Left lung (tissue), 10 donors: ENCODE measurements around the gene POLR2L. TPM values are rescaled to one million over a fixed set of nuclear protein-coding genes. Genes with fewer than 3 reads are reported as not detected.

Experiments used
- ATAC-seq: fragments of 200-7000 bp; cut with Tn5 transposase; one replicate; pipeline ENCODE4 v1.9.1; 2020; ENCODE audit warnings: moderate library complexity
- DNase-seq, 4 donors: peaks; one replicate each; pipeline ENCODE4 v3.0.0-alpha.2; 2013 to 2020
- H3K27ac ChIP-seq, 2 donors: fragments of 200-600 bp; sonication (generic) in 1 of 2; one replicate each; pipeline versions ENCODE4 v1.5.0 to v1.8.0; 2020 to 2021
- H3K27me3 ChIP-seq, 2 donors: fragments of 200-600 bp; sonication (generic) in 1 of 2; one replicate each; pipeline versions ENCODE4 v1.5.0 to v1.8.0; 2020 to 2021
- H3K36me3 ChIP-seq, 2 donors: fragments of 200-600 bp; sonication (generic) in 1 of 2; one replicate each; pipeline versions ENCODE4 v1.5.0 to v1.8.0; 2020 to 2021
- H3K4me1 ChIP-seq, 2 donors: fragments of 200-600 bp; one replicate each; pipeline ENCODE4 v1.8.0; 2021
- H3K4me3 ChIP-seq, 2 donors: fragments of 200-600 bp; sonication (generic) in 1 of 2; one replicate each; pipeline versions ENCODE4 v1.5.0 to v1.8.0; 2020 to 2021; ENCODE audit warnings: mild to moderate bottlenecking in 1 of 2
- H3K9me3 ChIP-seq, 2 donors: fragments of 200-600 bp; sonication (generic) in 1 of 2; one replicate each; pipeline versions ENCODE4 v1.5.0 to v1.8.0; 2020 to 2021
- intact Hi-C, 2 donors: fragments of 100-400 bp; cut with DNase I; formaldehyde crosslinking; loops; one replicate each; pipeline versions ENCODE4 v1.11.2 to v1.14.2; 2022
- polyA plus RNA-seq, 6 donors: library from polyadenylated mRNA; unstranded; fragments of 120-200 nt; gene quantifications; one replicate each; pipeline ENCODE4 v1.2.1, GENCODE V29; 2013; ENCODE audit not compliant: insufficient read length in 6 of 6
- total RNA-seq, 2 donors: library from RNA; stranded (reverse); fragmentation: NEBNext Ultra II Directional; extraction: Animal tissue kit (Norgen Biotek cat#: 25700); gene quantifications; one replicate each; pipeline ENCODE4 v1.2.1, GENCODE V29; 2021
- TF ChIP-seq, protein P1 (sequence below), 2 donors: fragments of 200-600 bp; sonication (generic) in 1 of 2; IDR thresholded peaks; one replicate each; pipeline versions ENCODE4 v1.5.0 to v1.8.0; 2021; ENCODE audit warnings: antibody characterized with exemption in 2 of 2
- donor health status: DM: no; HTN: yes; CAD: no.
- donor health status: DM: no; HTN: no; CAD: no.

Gene POLR2L
- total and polyA plus RNA-seq, 8 donors: 65.2 to 227 (median 103) TPM

DNA sequence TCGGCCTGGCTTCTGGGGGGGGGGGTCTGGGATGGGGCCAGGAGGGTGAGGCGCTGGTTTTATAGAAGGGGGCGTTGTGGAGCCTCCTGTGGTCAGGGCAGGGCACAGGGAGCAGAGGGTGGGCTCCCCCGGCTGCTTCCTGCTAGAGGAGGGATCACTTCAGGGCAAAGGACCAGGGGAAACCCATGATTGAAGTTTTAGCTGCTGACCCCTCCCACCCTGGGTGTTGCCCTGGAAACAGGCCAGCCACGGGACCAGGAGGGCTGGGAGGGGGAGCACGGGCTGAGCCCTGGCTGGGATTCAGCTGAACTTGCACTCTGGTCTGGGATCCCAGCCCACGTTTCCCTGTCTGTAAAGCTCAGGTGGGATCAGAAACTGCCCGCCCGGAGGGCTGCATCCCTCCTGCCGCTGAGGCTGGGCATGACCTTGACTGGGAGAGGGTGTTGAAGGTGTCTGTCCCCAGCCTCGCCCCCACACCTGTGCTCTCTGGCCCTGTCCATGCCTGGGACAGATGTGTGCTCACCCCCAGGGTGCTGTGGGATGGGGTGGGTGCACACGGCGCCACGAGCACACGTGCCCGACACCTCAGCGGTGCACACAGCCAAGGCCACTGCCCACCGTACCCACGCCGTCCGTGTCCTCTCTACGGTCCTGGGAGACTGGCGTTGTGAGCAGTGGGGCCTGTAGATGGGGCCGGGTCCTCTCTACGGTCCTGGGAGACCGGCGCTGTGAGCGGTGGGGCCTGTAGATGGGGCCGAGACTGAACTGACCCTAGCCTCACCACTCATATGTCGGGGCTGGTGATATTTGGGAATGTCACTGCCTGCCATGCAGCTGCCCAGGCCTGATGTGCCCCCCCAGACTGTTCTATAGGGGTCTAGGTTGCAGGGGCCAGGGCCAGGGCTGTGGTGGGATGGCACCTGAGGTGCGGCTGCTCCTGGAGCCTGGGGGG is 2.6 kb upstream of the POLR2L start:
- intact Hi-C loops: no loop called here
- Histone ChIP-seq H3K4me1 (peaks cover 40 to 80% of the 10 kb centered on the region in 2 donors), H3K27ac (peak overlapping the region; percentile 91 to 92), H3K4me3 (peak overlapping the region; percentile 98 to 99), H3K36me3 (peaks cover 0 to 11% of the 10 kb centered on the region in 2 donors), H3K27me3 (peaks cover 0 to 32% of the 10 kb centered on the region in 2 donors), H3K9me3 (no peaks in the 10 kb centered on the region)
- DNase-seq (peak; percentile 89 to 96 (median 92)), ATAC-seq (peak; percentile 50)
- TF ChIP-seq, protein P1, sequence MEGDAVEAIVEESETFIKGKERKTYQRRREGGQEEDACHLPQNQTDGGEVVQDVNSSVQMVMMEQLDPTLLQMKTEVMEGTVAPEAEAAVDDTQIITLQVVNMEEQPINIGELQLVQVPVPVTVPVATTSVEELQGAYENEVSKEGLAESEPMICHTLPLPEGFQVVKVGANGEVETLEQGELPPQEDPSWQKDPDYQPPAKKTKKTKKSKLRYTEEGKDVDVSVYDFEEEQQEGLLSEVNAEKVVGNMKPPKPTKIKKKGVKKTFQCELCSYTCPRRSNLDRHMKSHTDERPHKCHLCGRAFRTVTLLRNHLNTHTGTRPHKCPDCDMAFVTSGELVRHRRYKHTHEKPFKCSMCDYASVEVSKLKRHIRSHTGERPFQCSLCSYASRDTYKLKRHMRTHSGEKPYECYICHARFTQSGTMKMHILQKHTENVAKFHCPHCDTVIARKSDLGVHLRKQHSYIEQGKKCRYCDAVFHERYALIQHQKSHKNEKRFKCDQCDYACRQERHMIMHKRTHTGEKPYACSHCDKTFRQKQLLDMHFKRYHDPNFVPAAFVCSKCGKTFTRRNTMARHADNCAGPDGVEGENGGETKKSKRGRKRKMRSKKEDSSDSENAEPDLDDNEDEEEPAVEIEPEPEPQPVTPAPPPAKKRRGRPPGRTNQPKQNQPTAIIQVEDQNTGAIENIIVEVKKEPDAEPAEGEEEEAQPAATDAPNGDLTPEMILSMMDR (IDR thresholded peaks at IDR 0.05): no peak

DNA sequence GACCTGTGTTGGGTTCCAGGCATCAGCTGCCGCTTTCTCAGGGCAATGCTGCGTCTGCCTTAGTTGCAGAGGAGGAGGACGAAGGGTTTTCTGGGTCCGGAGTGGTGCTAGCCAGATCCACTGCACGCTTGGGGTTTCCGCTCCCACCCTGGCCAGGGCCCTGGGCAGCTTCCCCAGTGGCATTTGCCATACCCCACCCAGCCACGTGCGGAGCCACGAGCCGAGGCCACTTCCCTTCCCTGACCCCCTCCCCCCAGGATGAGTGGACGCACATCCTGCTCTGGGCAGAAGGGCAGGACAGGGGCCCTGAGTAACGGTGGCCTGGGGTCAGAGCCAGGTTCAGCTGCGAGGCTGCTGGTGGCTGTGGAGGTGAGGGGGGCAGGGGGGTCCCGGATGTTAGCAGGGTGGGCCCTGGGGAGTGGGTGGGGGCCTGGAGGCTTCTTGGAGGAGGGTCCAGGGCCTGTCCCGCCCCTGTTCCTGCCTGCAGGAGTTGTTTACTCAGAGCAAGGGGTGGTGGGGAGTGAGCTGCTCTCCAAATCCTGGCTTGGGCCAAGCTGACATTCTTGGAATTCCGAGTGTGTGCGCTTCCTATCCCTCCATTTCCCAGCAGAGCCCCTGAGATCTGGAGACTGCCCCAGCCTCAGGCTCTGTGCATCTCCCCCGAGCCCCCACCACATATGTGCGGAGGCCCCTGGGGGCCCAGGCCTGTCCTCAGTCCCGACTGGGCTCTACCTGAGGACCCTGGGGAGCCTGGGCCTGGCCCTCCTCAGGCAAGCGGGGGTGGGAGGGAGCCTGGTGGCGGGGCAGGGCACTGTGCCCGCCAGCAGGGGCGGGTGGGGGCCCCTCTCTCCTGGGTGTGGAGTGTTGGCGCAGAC is 1.7 kb upstream of the POLR2L start:
- Histone ChIP-seq H3K36me3 (peaks cover 0 to 20% of the 10 kb centered on the region in 2 donors), H3K4me3 (peak overlapping the region; percentile 98 to 99), H3K27me3 (peaks cover 0 to 24% of the 10 kb centered on the region in 2 donors), H3K27ac (peak overlapping the region; percentile 91 to 92), H3K9me3 (no peaks in the 10 kb centered on the region), H3K4me1 (peaks cover 37 to 82% of the 10 kb centered on the region in 2 donors)
- intact Hi-C loops: no loop called here
- DNase-seq (peak; percentile 82 to 95 (median 90)), ATAC-seq (peak; percentile 61)
- TF ChIP-seq, protein P1 (IDR thresholded peaks at IDR 0.05): no peak

DNA sequence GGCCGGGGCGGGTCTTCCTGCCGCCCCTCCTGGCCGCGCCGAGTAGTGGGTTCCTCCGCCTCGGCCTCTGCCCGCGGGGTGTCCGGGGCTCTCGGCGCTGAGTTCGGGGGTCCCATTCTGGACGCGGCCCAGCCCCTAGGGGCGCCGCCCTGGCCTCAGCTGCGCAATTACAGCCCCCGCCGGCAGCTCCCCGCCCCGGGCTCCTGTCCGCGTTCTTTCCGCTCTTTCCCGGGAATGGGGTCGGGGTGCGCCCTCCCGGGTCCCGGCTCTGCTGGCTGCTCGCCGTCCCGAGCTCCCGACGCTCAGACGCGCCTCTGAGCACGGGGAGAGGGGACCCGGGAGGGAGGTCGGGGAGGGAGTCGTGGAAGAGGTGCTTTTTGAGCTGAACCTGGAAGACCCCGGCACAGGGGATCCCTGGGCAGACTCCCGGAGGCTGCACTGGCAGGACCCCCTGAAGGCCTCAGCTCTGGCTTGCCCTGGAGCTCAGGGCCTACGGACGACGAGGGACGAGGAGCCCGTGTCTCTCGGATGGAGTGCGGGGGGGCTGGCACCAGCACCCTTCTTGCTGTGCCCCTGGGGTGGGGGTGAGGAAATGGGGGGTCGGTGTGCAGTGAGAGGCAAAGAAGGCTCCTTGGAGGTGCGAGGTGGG is 881 bp upstream of the POLR2L start:
- TF ChIP-seq, protein P1 (IDR thresholded peaks at IDR 0.05): no peak
- DNase-seq: no peak
- peaks cover 29 to 74% of the 10 kb centered on the region in 2 donors for H3K4me1 ChIP-seq
- H3K36me3 ChIP-seq: peaks cover 0 to 29% of the 10 kb centered on the region in 2 donors
- no peak for ATAC-seq
- peaks cover 0 to 16% of the 10 kb centered on the region in 2 donors for H3K27me3 ChIP-seq
- intact Hi-C loops: no loop called here
- no peaks in the 10 kb centered on the region for H3K9me3 ChIP-seq
- H3K27ac ChIP-seq: peak overlapping the region; percentile 91 to 92
- H3K4me3 ChIP-seq: peak overlapping the region; percentile 98 to 99

DNA sequence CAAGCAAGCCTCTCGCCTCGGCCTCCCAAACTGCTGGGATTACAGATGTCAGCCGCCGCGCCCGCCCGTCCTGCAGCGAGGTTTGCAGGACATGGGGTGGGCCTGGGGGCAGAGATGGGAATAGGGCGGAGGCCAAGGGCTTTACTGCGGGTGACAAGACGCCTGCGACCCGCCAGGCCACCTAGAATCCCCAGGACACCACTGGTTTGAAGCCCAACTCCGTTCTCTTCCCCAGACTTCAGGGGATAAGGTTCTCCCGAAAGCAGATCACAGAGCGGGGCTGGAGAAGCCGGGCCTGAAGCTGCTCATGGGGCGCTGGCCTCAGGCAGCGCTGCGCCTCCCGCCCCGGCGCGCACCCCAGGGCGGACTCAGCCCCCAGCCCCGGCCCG is 354 bp downstream of the POLR2L start:
- peaks cover 0 to 41% of the 10 kb centered on the region in 2 donors for H3K36me3 ChIP-seq
- DNase-seq: no peak
- TF ChIP-seq, protein P1 (IDR thresholded peaks at IDR 0.05): no peak
- H3K4me1 ChIP-seq: peaks cover 29 to 74% of the 10 kb centered on the region in 2 donors
- H3K4me3 ChIP-seq: peak overlapping the region; percentile 98 to 99
- peak overlapping the region; percentile 91 to 92 for H3K27ac ChIP-seq
- peaks cover 0 to 11% of the 10 kb centered on the region in 2 donors for H3K27me3 ChIP-seq
- H3K9me3 ChIP-seq: no peaks in the 10 kb centered on the region
- no peak for ATAC-seq
- intact Hi-C loops: no loop called here
